ENCODE results near the gene LNX1.

DNA sequence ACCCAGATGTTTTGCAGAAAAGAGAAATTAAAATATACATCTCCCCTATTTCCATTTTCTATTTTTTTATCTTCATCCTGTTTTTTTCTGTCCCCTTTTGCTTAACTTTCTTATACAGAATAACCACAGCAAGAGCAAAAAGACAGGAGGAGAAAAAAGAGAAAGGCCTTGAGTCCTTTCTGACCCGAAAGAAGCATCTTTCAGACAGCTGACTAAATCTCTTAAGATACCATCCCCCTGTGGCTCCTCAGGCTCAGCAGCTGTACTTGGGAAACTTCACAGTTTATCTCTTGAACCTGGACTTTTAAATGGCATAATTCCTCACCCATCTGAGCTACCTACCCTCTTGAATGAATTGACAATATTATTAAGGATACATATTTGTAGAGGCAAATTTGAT is 113.7 kb downstream of the LNX1 start:
- no peak for TF ChIP-seq TAF1 (IDR thresholded peaks at IDR 0.05; ENCODE audit: low read depth)
- TF ChIP-seq CEBPB (IDR thresholded peaks at IDR 0.05): no peak
- TF ChIP-seq EP300 (IDR thresholded peaks at IDR 0.05; ENCODE audit: borderline replicate concordance): no peak
- TF ChIP-seq, protein P1, sequence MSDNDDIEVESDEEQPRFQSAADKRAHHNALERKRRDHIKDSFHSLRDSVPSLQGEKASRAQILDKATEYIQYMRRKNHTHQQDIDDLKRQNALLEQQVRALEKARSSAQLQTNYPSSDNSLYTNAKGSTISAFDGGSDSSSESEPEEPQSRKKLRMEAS (IDR thresholded peaks at IDR 0.05): no peak
- no peak for TF ChIP-seq RAD21 (IDR thresholded peaks at IDR 0.05; ENCODE audit: low read depth)
- TF ChIP-seq, protein P2, sequence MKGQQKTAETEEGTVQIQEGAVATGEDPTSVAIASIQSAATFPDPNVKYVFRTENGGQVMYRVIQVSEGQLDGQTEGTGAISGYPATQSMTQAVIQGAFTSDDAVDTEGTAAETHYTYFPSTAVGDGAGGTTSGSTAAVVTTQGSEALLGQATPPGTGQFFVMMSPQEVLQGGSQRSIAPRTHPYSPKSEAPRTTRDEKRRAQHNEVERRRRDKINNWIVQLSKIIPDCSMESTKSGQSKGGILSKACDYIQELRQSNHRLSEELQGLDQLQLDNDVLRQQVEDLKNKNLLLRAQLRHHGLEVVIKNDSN (IDR thresholded peaks at IDR 0.05): no peak
- TF ChIP-seq CREB1 (IDR thresholded peaks at IDR 0.05; ENCODE audit: low read depth): no peak
- no peak for TF ChIP-seq YY1 (IDR thresholded peaks at IDR 0.05; ENCODE audit: low read depth)
- TF ChIP-seq TCF12 (IDR thresholded peaks at IDR 0.05; ENCODE audit: low read depth): no peak
- no peak for TF ChIP-seq ZBTB7A (IDR thresholded peaks at IDR 0.05; ENCODE audit: low read depth)
- no peak for TF ChIP-seq NFIC (IDR thresholded peaks at IDR 0.05)
- no peak for TF ChIP-seq EGR1 (IDR thresholded peaks at IDR 0.05)

Data from Ishikawa (cell line).